NT2/D1 (cell line): ENCODE measurements around the gene CNTD1.

Experiments
- DNase-seq: peaks from one replicate; pipeline ENCODE4 v3.0.0-alpha.2; 2011; ENCODE audit warnings: low read depth, low spot score
- H3K27me3 ChIP-seq: 2 replicates; pipeline ENCODE4 v1.6.0; 2011; ENCODE audit warnings: mild to moderate bottlenecking; ENCODE audit not compliant: insufficient read length, insufficient read depth
- H3K36me3 ChIP-seq: 2 replicates; pipeline ENCODE4 v1.6.1; 2011; ENCODE audit warnings: mild to moderate bottlenecking, low read length, mixed read lengths; ENCODE audit not compliant: insufficient read depth, insufficient read length
- H3K4me1 ChIP-seq: 2 replicates; pipeline ENCODE4 v1.5.1; 2011; ENCODE audit not compliant: insufficient read depth, insufficient read length
- H3K4me3 ChIP-seq: 2 replicates; pipeline ENCODE4 v1.5.1; 2011; ENCODE audit warnings: low read depth; ENCODE audit not compliant: insufficient read length
- H3K9ac ChIP-seq: 2 replicates; pipeline ENCODE4 v1.6.0; 2011; ENCODE audit warnings: low read depth; ENCODE audit not compliant: insufficient read length
- H3K9me3 ChIP-seq: 2 replicates; pipeline ENCODE4 v1.5.1; 2011; ENCODE audit warnings: mild to moderate bottlenecking, low read length; ENCODE audit not compliant: insufficient read depth
- SUZ12 ChIP-seq: IDR thresholded peaks from 2 replicates; pipeline ENCODE4 v1.6.1; 2011; ENCODE audit not compliant: insufficient read length, insufficient read depth; ENCODE audit errors: extremely low read depth
- YY1 ChIP-seq: IDR thresholded peaks from 2 replicates; pipeline ENCODE4 v1.6.1; 2011; ENCODE audit not compliant: insufficient read length, insufficient read depth
- ZNF274 ChIP-seq: IDR thresholded peaks from 2 replicates; pipeline ENCODE4 v1.6.1; 2011; ENCODE audit warnings: mild to moderate bottlenecking, low read depth, low read length

The CNTD1 gene

GRCh38 chr17:42832934-42833766 is 34.5 kb downstream of the CNTD1 start, which contains the start of gene PSME3:
Gene PSME3, plus strand, starts transcription at chr17:42833397. Its CDS starts 235 bp downstream, at chr17:42833632.
- Histone ChIP-seq H3K27me3 (no peaks in the 10 kb centered on the region), H3K9me3 (no peaks in the 10 kb centered on the region), H3K9ac (peak within 1 kb of the TSS; percentile 99), H3K4me3 (peak within 1 kb of the TSS; percentile 98), H3K4me1 (no peaks in the 10 kb centered on the region), H3K36me3 (peaks cover 34% of the 10 kb centered on the region)
- TF ChIP-seq YY1, result no peak
- TF ChIP-seq SUZ12, result no peak
- no peak for TF ChIP-seq ZNF274
- peak; percentile 72 for DNase-seq

GRCh38 chr17:42833767-42834422 is 35.2 kb downstream of the CNTD1 start:
- no peak for TF ChIP-seq SUZ12
- TF ChIP-seq ZNF274, result no peak
- no peak for TF ChIP-seq YY1
- H3K9ac ChIP-seq, result peak overlapping the region; percentile 99
- no peak for DNase-seq
- H3K36me3 ChIP-seq, result peaks cover 41% of the 10 kb centered on the region
- H3K9me3 ChIP-seq, result no peaks in the 10 kb centered on the region
- peak overlapping the region; percentile 98 for H3K4me3 ChIP-seq
- no peaks in the 10 kb centered on the region for H3K27me3 ChIP-seq
- no peaks in the 10 kb centered on the region for H3K4me1 ChIP-seq

GRCh38 chr17:42835732-42836131 is 37.1 kb downstream of the CNTD1 start:
- H3K36me3 ChIP-seq, result peaks cover 56% of the 10 kb centered on the region

GRCh38 chr17:42841975-42842685 is 43.5 kb downstream of the CNTD1 start:
- no peaks in the 10 kb centered on the region for H3K9me3 ChIP-seq
- TF ChIP-seq SUZ12 (no peak), ZNF274 (no peak)
- H3K27me3 ChIP-seq, result no peaks in the 10 kb centered on the region
- H3K36me3 ChIP-seq, result peaks cover 86% of the 10 kb centered on the region
- H3K9ac ChIP-seq, result no peak overlapping the region
- DNase-seq, result no peak
- no peak overlapping the region for H3K4me3 ChIP-seq
- H3K4me1 ChIP-seq, result no peaks in the 10 kb centered on the region

More at GRCh38 chr17:42835732-42836131, 37.1 kb downstream of the CNTD1 start:
- TF ChIP-seq SUZ12, result no peak
- no peaks in the 10 kb centered on the region for H3K4me1 ChIP-seq
- H3K9ac ChIP-seq, result no peak overlapping the region
- no peak for DNase-seq
- H3K4me3 ChIP-seq, result no peak overlapping the region
- H3K9me3 ChIP-seq, result no peaks in the 10 kb centered on the region
- no peaks in the 10 kb centered on the region for H3K27me3 ChIP-seq

- no peaks in the 10 kb centered on the region for H3K4me1 ChIP-seq
- H3K36me3 ChIP-seq, result peaks cover 73% of the 10 kb centered on the region
- peak; percentile 48 for DNase-seq
- TF ChIP-seq ZNF274 (no peak), SUZ12 (no peak), YY1 (no peak)
- no peak overlapping the region for H3K4me3 ChIP-seq
- H3K9ac ChIP-seq, result no peak overlapping the region
- no peaks in the 10 kb centered on the region for H3K9me3 ChIP-seq
- H3K27me3 ChIP-seq, result no peaks in the 10 kb centered on the region
Measured at GRCh38 chr17:42843358-42843934, 44.8 kb downstream of the CNTD1 start.

- H3K9me3 ChIP-seq, result no peaks in the 10 kb centered on the region
- TF ChIP-seq YY1 (no peak), ZNF274 (no peak), SUZ12 (no peak)
- no peaks in the 10 kb centered on the region for H3K27me3 ChIP-seq
- H3K9ac ChIP-seq, result no peak within 1 kb of the TSS
- no peaks in the 10 kb centered on the region for H3K4me1 ChIP-seq
- H3K4me3 ChIP-seq, result no peak within 1 kb of the TSS
- H3K36me3 ChIP-seq, result peaks cover 65% of the 10 kb centered on the region
- DNase-seq, result no peak
Measured at GRCh38 chr17:42844271-42844670, 45.6 kb downstream of the CNTD1 start, which contains the start of gene AOC2. Gene AOC2, plus strand, starts transcription at chr17:42844580. Its CDS starts 47 bp downstream, at chr17:42844627.
